Measurements from ENCODE around the gene TPRN. TPM values are rescaled to one million over a fixed set of nuclear protein-coding genes. Genes with fewer than 3 reads are reported as not detected.
A peak's percentile ranks its signal among the peaks of the same experiment; 100 is the strongest.

Gene TPRN
- total and polyA plus RNA-seq, 9 of the 15 experiments (the other 6 are each of a cell fraction or from before 2014, with no cell fraction given), result 0.31 to 31.9 (median 4.4) TPM

DNA sequence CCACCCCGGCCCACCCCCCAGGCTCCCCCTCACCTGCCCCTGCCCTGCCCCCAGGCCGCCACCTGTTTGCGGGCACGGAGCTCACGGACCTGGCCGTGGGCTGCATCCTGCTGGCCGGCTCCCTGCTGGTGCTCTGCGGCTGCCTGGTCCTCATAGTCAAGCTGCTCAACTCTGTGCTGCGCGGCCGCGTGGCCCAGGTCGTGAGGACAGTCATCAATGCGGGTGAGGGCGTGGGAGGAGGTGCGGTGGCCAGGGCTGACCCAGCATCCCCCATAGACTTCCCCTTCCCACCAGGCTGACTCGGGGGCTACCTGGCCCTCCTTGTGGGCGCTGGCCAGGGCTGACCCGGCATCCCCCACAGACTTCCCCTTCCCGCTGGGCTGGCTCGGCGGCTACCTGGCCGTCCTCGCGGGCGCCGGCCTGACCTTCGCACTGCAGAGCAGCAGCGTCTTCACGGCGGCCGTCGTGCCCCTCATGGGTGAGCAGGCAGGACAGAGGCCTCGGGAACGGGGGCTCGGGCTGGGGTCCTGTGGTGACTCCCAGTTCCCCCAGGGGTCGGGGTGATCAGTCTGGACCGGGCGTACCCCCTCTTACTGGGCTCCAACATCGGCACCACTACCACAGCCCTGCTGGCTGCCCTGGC lies 33.6 kb upstream of the TPRN start (continued):
- TF ChIP-seq, protein P1, sequence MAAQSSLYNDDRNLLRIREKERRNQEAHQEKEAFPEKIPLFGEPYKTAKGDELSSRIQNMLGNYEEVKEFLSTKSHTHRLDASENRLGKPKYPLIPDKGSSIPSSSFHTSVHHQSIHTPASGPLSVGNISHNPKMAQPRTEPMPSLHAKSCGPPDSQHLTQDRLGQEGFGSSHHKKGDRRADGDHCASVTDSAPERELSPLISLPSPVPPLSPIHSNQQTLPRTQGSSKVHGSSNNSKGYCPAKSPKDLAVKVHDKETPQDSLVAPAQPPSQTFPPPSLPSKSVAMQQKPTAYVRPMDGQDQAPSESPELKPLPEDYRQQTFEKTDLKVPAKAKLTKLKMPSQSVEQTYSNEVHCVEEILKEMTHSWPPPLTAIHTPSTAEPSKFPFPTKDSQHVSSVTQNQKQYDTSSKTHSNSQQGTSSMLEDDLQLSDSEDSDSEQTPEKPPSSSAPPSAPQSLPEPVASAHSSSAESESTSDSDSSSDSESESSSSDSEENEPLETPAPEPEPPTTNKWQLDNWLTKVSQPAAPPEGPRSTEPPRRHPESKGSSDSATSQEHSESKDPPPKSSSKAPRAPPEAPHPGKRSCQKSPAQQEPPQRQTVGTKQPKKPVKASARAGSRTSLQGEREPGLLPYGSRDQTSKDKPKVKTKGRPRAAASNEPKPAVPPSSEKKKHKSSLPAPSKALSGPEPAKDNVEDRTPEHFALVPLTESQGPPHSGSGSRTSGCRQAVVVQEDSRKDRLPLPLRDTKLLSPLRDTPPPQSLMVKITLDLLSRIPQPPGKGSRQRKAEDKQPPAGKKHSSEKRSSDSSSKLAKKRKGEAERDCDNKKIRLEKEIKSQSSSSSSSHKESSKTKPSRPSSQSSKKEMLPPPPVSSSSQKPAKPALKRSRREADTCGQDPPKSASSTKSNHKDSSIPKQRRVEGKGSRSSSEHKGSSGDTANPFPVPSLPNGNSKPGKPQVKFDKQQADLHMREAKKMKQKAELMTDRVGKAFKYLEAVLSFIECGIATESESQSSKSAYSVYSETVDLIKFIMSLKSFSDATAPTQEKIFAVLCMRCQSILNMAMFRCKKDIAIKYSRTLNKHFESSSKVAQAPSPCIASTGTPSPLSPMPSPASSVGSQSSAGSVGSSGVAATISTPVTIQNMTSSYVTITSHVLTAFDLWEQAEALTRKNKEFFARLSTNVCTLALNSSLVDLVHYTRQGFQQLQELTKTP (IDR thresholded peaks at IDR 0.05; ENCODE audit: low read depth in 1 of 2, partially characterized antibody in 2 of 2), result no peak
- TF ChIP-seq, protein P2, sequence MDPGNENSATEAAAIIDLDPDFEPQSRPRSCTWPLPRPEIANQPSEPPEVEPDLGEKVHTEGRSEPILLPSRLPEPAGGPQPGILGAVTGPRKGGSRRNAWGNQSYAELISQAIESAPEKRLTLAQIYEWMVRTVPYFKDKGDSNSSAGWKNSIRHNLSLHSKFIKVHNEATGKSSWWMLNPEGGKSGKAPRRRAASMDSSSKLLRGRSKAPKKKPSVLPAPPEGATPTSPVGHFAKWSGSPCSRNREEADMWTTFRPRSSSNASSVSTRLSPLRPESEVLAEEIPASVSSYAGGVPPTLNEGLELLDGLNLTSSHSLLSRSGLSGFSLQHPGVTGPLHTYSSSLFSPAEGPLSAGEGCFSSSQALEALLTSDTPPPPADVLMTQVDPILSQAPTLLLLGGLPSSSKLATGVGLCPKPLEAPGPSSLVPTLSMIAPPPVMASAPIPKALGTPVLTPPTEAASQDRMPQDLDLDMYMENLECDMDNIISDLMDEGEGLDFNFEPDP (CRISPR knock-in tag; IDR thresholded peaks at IDR 0.05), result no peak
- no peak for TF ChIP-seq CTBP1 (IDR thresholded peaks at IDR 0.05; ENCODE audit: borderline replicate concordance)
- no peak for TF ChIP-seq ZNF12 (CRISPR knock-in tag; IDR thresholded peaks at IDR 0.05)
- TF ChIP-seq ZNF384 (IDR thresholded peaks at IDR 0.05; ENCODE audit: low read depth, low read length), result no peak
- no peak for TF ChIP-seq LARP7 (IDR thresholded peaks at IDR 0.05)
- no peak for TF ChIP-seq HSF4 (CRISPR knock-in tag; IDR thresholded peaks at IDR 0.05; ENCODE audit: borderline replicate concordance)
- TF ChIP-seq SP1 (CRISPR knock-in tag; IDR thresholded peaks at IDR 0.05), result no peak
- TF ChIP-seq ZC3H8 (IDR thresholded peaks at IDR 0.05), result no peak
- no peak for TF ChIP-seq ZNF668 (CRISPR knock-in tag; IDR thresholded peaks at IDR 0.05)
- no peak for TF ChIP-seq PCBP1 (IDR thresholded peaks at IDR 0.05; ENCODE audit: low read depth, low read length, poor library complexity, severe bottlenecking)
- TF ChIP-seq ZNF175 (CRISPR knock-in tag; IDR thresholded peaks at IDR 0.05; ENCODE audit: low read depth), result no peak
- TF ChIP-seq, protein P3, sequence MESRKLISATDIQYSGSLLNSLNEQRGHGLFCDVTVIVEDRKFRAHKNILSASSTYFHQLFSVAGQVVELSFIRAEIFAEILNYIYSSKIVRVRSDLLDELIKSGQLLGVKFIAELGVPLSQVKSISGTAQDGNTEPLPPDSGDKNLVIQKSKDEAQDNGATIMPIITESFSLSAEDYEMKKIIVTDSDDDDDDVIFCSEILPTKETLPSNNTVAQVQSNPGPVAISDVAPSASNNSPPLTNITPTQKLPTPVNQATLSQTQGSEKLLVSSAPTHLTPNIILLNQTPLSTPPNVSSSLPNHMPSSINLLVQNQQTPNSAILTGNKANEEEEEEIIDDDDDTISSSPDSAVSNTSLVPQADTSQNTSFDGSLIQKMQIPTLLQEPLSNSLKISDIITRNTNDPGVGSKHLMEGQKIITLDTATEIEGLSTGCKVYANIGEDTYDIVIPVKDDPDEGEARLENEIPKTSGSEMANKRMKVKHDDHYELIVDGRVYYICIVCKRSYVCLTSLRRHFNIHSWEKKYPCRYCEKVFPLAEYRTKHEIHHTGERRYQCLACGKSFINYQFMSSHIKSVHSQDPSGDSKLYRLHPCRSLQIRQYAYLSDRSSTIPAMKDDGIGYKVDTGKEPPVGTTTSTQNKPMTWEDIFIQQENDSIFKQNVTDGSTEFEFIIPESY (CRISPR knock-in tag; IDR thresholded peaks at IDR 0.05), result peak; percentile 92
- TF ChIP-seq ZNF184 (CRISPR knock-in tag; IDR thresholded peaks at IDR 0.05), result no peak
- TF ChIP-seq ZKSCAN8 (CRISPR knock-in tag; IDR thresholded peaks at IDR 0.05), result no peak
- no peak for TF ChIP-seq ZNF586 (CRISPR knock-in tag; conservative IDR thresholded peaks at IDR 0.05)
- no peak for TF ChIP-seq NR4A1 (CRISPR knock-in tag; IDR thresholded peaks at IDR 0.05)
- TF ChIP-seq NR4A1 (tag; IDR thresholded peaks at IDR 0.05), result no peak
- no peak for TF ChIP-seq ZNF316 (IDR thresholded peaks at IDR 0.05)
- TF ChIP-seq, protein P4, sequence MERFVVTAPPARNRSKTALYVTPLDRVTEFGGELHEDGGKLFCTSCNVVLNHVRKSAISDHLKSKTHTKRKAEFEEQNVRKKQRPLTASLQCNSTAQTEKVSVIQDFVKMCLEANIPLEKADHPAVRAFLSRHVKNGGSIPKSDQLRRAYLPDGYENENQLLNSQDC (CRISPR knock-in tag; IDR thresholded peaks at IDR 0.05), result no peak
- no peak for TF ChIP-seq MYNN (IDR thresholded peaks at IDR 0.05)
- no peak for TF ChIP-seq MYNN (CRISPR knock-in tag; IDR thresholded peaks at IDR 0.05)
- no peak for TF ChIP-seq MCM7 (IDR thresholded peaks at IDR 0.05)
- TF ChIP-seq ZNF282 (CRISPR knock-in tag; IDR thresholded peaks at IDR 0.05), result no peak
- no peak for TF ChIP-seq ETV5 (CRISPR knock-in tag; IDR thresholded peaks at IDR 0.05; ENCODE audit: low read depth)
